ENCODE data around the gene FKBP2. TPM values are rescaled to one million over a fixed set of nuclear protein-coding genes. Genes with fewer than 3 reads are reported as not detected.
A peak's percentile ranks its signal among the peaks of the same experiment; 100 is the strongest.

The FKBP2 gene
- total RNA-seq, 6 experiments from 2014 or later: 49.4 to 108 (median 66.7) TPM

DNA sequence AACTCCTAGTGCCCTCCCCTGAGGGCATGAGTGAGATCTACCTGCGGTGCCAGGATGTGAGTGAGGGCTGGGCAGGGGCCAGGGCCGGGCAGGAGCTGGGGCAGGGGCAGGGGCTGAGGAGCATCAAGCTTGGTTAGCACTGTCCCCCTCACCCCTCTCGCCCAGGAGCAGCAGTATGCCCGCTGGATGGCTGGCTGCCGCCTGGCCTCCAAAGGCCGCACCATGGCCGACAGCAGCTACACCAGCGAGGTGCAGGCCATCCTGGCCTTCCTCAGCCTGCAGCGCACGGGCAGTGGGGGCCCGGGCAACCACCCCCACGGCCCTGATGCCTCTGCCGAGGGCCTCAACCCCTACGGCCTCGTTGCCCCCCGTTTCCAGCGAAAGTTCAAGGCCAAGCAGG lies 20.6 kb upstream of the FKBP2 start:
- H3K36me3 ChIP-seq: peaks cover 0 to 28% (median 0%) of the 10 kb centered on the region in 4 donors
- ATAC-seq (no peak), DNase-seq (peak in 1 of 3 donors; percentile 52)

GRCh38 chr11:64220798-64221197 lies 20.1 kb upstream of the FKBP2 start:
- 60% methylated on average over 1 of the region's 14 CpGs for WGBS (ENCODE audit: insufficient coverage, low coverage, low lambda C conversion rate, missing lambda C conversion rate)
- no peaks in the 10 kb centered on the region for H3K27me3 ChIP-seq
- DNase-seq (peak in 1 of 3 donors; percentile 48), ATAC-seq (no peak)
- peaks cover 0 to 19% (median 9%) of the 10 kb centered on the region in 4 donors for H3K4me1 ChIP-seq
- intact Hi-C loops (cut with DNase I): no loop called here
- no peak overlapping the region for H3K27ac ChIP-seq
- H3K9me3 ChIP-seq: no peaks in the 10 kb centered on the region
- no peak for TF ChIP-seq POLR2A (IDR thresholded peaks at IDR 0.05)
- no peak for TF ChIP-seq CTCF (IDR thresholded peaks at IDR 0.05)
- peaks cover 0 to 28% (median 0%) of the 10 kb centered on the region in 4 donors for H3K36me3 ChIP-seq
- no peak overlapping the region for H3K4me3 ChIP-seq

More for the DNA sequence above, 20.6 kb upstream of the FKBP2 start:
- Histone ChIP-seq H3K4me3 (no peak overlapping the region), H3K27me3 (no peaks in the 10 kb centered on the region), H3K27ac (no peak overlapping the region), H3K4me1 (peaks cover 0 to 17% (median 8%) of the 10 kb centered on the region in 4 donors), H3K9me3 (no peaks in the 10 kb centered on the region)
- WGBS (ENCODE audit: insufficient coverage, low coverage, low lambda C conversion rate, missing lambda C conversion rate): no CpG with 5 or more reads among the region's 17 CpGs
- TF ChIP-seq POLR2A (IDR thresholded peaks at IDR 0.05): no peak
- no peak for TF ChIP-seq CTCF (IDR thresholded peaks at IDR 0.05)
- intact Hi-C loops (cut with DNase I): no loop called here

- Histone ChIP-seq H3K4me3 (no peak overlapping the region), H3K27me3 (no peaks in the 10 kb centered on the region), H3K4me1 (peaks cover 4 to 30% (median 15%) of the 10 kb centered on the region in 4 donors), H3K36me3 (peaks cover 0 to 28% (median 0%) of the 10 kb centered on the region in 4 donors), H3K27ac (no peak overlapping the region), H3K9me3 (no peaks in the 10 kb centered on the region)
- 72% methylated on average over 6 of the region's 9 CpGs for WGBS (ENCODE audit: insufficient coverage, low coverage, low lambda C conversion rate, missing lambda C conversion rate)
- intact Hi-C loops (cut with DNase I): no loop called here
- ATAC-seq (no peak), DNase-seq (no peak)
- TF ChIP-seq CTCF (IDR thresholded peaks at IDR 0.05) (no peak), POLR2A (IDR thresholded peaks at IDR 0.05) (no peak)
Measured at GRCh38 chr11:64222651-64223000, 18.3 kb upstream of the FKBP2 start.

DNA sequence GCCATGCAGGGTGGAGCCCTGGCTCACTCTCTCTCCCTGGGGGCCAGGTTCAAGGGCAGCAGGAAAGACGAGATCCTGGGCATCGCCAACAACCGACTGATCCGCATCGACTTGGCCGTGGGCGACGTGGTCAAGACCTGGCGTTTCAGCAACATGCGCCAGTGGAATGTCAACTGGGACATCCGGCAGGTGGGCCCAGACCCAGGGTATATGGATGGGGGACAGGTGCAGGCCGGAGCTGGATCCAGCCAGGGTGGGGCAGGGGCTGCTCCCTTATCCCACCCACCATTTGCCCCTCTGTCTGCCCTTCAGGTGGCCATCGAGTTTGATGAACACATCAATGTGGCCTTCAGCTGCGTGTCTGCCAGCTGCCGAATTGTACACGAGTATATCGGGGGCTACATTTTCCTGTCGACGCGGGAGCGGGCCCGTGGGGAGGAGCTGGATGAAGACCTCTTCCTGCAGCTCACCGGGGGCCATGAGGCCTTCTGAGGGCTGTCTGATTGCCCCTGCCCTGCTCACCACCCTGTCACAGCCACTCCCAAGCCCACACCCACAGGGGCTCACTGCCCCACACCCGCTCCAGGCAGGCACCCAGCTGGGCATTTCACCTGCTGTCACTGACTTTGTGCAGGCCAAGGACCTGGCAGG lies 17.8 kb upstream of the FKBP2 start:
- Histone ChIP-seq H3K27ac (no peak overlapping the region), H3K36me3 (peaks cover 0 to 28% (median 0%) of the 10 kb centered on the region in 4 donors), H3K4me3 (no peak overlapping the region), H3K27me3 (no peaks in the 10 kb centered on the region), H3K9me3 (no peaks in the 10 kb centered on the region), H3K4me1 (peaks cover 4 to 29% (median 17%) of the 10 kb centered on the region in 4 donors)
- intact Hi-C loops (cut with DNase I): no loop called here
- WGBS (ENCODE audit: insufficient coverage, low coverage, low lambda C conversion rate, missing lambda C conversion rate): 57% methylated on average over 2 of the region's 24 CpGs
- ATAC-seq: peak in 1 of 4 donors; percentile 1
- TF ChIP-seq CTCF (IDR thresholded peaks at IDR 0.05) (no peak), POLR2A (IDR thresholded peaks at IDR 0.05) (no peak)
- peak in 2 of 3 donors; percentile 38 to 52 for DNase-seq
